ENCODE results near the gene PPP1R10. TPM values are rescaled to one million over a fixed set of nuclear protein-coding genes. Genes with fewer than 3 reads are reported as not detected.

PPP1R10 gene
- total RNA-seq, 1 donor from 2014 or later, result 116 TPM

GRCh38 chr6:30615958-30616810 lies 859 bp downstream of the PPP1R10 start:
- H3K36me3 Mint-ChIP-seq, result peaks cover 30% of the 10 kb centered on the region
- H3K27me3 Mint-ChIP-seq, result peaks cover 21% of the 10 kb centered on the region
- peaks cover 42% of the 10 kb centered on the region for H3K4me1 Mint-ChIP-seq (ENCODE audit: unreplicated experiment)
- peak overlapping the region; percentile 100 for H3K27ac Mint-ChIP-seq
- no peak for DNase-seq (ENCODE audit: extremely low spot score, unreplicated experiment)
- H3K9me3 Mint-ChIP-seq, result no peaks in the 10 kb centered on the region
- TF ChIP-seq CTCF (conservative IDR thresholded peaks at IDR 0.05), result no peak
- H3K4me3 Mint-ChIP-seq, result peak overlapping the region; percentile 95

- no peak for DNase-seq (ENCODE audit: extremely low spot score, unreplicated experiment)
- peak overlapping the region; percentile 100 for H3K27ac Mint-ChIP-seq
- peaks cover 30% of the 10 kb centered on the region for H3K36me3 Mint-ChIP-seq
- H3K4me3 Mint-ChIP-seq, result peak overlapping the region; percentile 95
- no peaks in the 10 kb centered on the region for H3K9me3 Mint-ChIP-seq
- H3K27me3 Mint-ChIP-seq, result peaks cover 21% of the 10 kb centered on the region
- H3K4me1 Mint-ChIP-seq (ENCODE audit: unreplicated experiment), result peaks cover 43% of the 10 kb centered on the region
- TF ChIP-seq CTCF (conservative IDR thresholded peaks at IDR 0.05), result peak; percentile 11
These were observed 1.7 kb downstream of the PPP1R10 start for GRCh38 chr6:30615219-30615957.

- peaks cover 43% of the 10 kb centered on the region for H3K4me1 Mint-ChIP-seq (ENCODE audit: unreplicated experiment)
- DNase-seq (ENCODE audit: extremely low spot score, unreplicated experiment), result peak; percentile 80
- H3K27ac Mint-ChIP-seq, result peak overlapping the region; percentile 100
- TF ChIP-seq CTCF (conservative IDR thresholded peaks at IDR 0.05), result no peak
- H3K36me3 Mint-ChIP-seq, result peaks cover 30% of the 10 kb centered on the region
- H3K4me3 Mint-ChIP-seq, result peak overlapping the region; percentile 95
- peaks cover 21% of the 10 kb centered on the region for H3K27me3 Mint-ChIP-seq
- H3K9me3 Mint-ChIP-seq, result no peaks in the 10 kb centered on the region
These were observed 2.2 kb downstream of the PPP1R10 start for GRCh38 chr6:30614843-30615218.

- H3K4me1 Mint-ChIP-seq (ENCODE audit: unreplicated experiment), result peaks cover 40% of the 10 kb centered on the region
- no peak for TF ChIP-seq CTCF (conservative IDR thresholded peaks at IDR 0.05)
These were observed 2.8 kb downstream of the PPP1R10 start for GRCh38 chr6:30614044-30614842.

GRCh38 chr6:30613251-30614043 lies 3.6 kb downstream of the PPP1R10 start:
- no peaks in the 10 kb centered on the region for H3K9me3 Mint-ChIP-seq
- peaks cover 42% of the 10 kb centered on the region for H3K36me3 Mint-ChIP-seq
- H3K4me1 Mint-ChIP-seq (ENCODE audit: unreplicated experiment), result peaks cover 32% of the 10 kb centered on the region
- H3K4me3 Mint-ChIP-seq, result peak overlapping the region; percentile 78
- no peak for DNase-seq (ENCODE audit: extremely low spot score, unreplicated experiment)
- H3K27me3 Mint-ChIP-seq, result peaks cover 21% of the 10 kb centered on the region
- H3K27ac Mint-ChIP-seq, result peak overlapping the region; percentile 78
- no peak for TF ChIP-seq CTCF (conservative IDR thresholded peaks at IDR 0.05)

More at GRCh38 chr6:30614044-30614842, 2.8 kb downstream of the PPP1R10 start:
- H3K4me3 Mint-ChIP-seq, result peak overlapping the region; percentile 95
- DNase-seq (ENCODE audit: extremely low spot score, unreplicated experiment), result no peak
- peaks cover 36% of the 10 kb centered on the region for H3K36me3 Mint-ChIP-seq
- H3K27ac Mint-ChIP-seq, result peak overlapping the region; percentile 100
- H3K27me3 Mint-ChIP-seq, result peaks cover 21% of the 10 kb centered on the region
- no peaks in the 10 kb centered on the region for H3K9me3 Mint-ChIP-seq

All from type B pancreatic cell (in vitro differentiated cells).